Measurements from ENCODE around the gene CENPX. TPM values are rescaled to one million over a fixed set of nuclear protein-coding genes. Genes with fewer than 3 reads are reported as not detected.

CENPX gene
- total RNA-seq, 1 experiment from 2014 or later, result 187 TPM

GRCh38 chr17:82010575-82011525, 11.8 kb downstream of the CENPX start:
- intact Hi-C loops (cut with micrococcal nuclease; ENCODE audit: unreplicated experiment), result no loop called here
- in situ Hi-C loops (cut with HindIII; ENCODE audit: low pct_unique_long_range_greater_than_20kb, low sequenced_read_pairs), result no loop called here
- TF ChIP-seq TCF7L2 (IDR thresholded peaks at IDR 0.05; ENCODE audit: low read depth, low read length) (no peak), POLR2AphosphoS5 (IDR thresholded peaks at IDR 0.05; ENCODE audit: low read depth, low read length) (no peak), SIN3A (IDR thresholded peaks at IDR 0.05; ENCODE audit: borderline replicate concordance, insufficient read depth, low read depth, low read length) (no peak)
- TF ChIP-seq, protein P1, sequence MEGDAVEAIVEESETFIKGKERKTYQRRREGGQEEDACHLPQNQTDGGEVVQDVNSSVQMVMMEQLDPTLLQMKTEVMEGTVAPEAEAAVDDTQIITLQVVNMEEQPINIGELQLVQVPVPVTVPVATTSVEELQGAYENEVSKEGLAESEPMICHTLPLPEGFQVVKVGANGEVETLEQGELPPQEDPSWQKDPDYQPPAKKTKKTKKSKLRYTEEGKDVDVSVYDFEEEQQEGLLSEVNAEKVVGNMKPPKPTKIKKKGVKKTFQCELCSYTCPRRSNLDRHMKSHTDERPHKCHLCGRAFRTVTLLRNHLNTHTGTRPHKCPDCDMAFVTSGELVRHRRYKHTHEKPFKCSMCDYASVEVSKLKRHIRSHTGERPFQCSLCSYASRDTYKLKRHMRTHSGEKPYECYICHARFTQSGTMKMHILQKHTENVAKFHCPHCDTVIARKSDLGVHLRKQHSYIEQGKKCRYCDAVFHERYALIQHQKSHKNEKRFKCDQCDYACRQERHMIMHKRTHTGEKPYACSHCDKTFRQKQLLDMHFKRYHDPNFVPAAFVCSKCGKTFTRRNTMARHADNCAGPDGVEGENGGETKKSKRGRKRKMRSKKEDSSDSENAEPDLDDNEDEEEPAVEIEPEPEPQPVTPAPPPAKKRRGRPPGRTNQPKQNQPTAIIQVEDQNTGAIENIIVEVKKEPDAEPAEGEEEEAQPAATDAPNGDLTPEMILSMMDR (IDR thresholded peaks at IDR 0.05), result no peak
- TF ChIP-seq, protein P2, sequence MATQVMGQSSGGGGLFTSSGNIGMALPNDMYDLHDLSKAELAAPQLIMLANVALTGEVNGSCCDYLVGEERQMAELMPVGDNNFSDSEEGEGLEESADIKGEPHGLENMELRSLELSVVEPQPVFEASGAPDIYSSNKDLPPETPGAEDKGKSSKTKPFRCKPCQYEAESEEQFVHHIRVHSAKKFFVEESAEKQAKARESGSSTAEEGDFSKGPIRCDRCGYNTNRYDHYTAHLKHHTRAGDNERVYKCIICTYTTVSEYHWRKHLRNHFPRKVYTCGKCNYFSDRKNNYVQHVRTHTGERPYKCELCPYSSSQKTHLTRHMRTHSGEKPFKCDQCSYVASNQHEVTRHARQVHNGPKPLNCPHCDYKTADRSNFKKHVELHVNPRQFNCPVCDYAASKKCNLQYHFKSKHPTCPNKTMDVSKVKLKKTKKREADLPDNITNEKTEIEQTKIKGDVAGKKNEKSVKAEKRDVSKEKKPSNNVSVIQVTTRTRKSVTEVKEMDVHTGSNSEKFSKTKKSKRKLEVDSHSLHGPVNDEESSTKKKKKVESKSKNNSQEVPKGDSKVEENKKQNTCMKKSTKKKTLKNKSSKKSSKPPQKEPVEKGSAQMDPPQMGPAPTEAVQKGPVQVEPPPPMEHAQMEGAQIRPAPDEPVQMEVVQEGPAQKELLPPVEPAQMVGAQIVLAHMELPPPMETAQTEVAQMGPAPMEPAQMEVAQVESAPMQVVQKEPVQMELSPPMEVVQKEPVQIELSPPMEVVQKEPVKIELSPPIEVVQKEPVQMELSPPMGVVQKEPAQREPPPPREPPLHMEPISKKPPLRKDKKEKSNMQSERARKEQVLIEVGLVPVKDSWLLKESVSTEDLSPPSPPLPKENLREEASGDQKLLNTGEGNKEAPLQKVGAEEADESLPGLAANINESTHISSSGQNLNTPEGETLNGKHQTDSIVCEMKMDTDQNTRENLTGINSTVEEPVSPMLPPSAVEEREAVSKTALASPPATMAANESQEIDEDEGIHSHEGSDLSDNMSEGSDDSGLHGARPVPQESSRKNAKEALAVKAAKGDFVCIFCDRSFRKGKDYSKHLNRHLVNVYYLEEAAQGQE (IDR thresholded peaks at IDR 0.05; ENCODE audit: insufficient read depth in 1 of 2, low read depth in 2 of 2, low read length in 1 of 2), result no peak
- Histone ChIP-seq H3K27ac (ENCODE audit: low read length) (no peak overlapping the region), H3K9me3 (ENCODE audit: control insufficient read depth, insufficient read depth, low read depth, low read length) (no peaks in the 10 kb centered on the region), H3K4me1 (ENCODE audit: control insufficient read depth, insufficient read depth, low read length) (peaks cover 20% of the 10 kb centered on the region), H3K27me3 (ENCODE audit: control insufficient read depth, insufficient read depth, low read length) (no peaks in the 10 kb centered on the region), H3K36me3 (ENCODE audit: control insufficient read depth, insufficient read depth, low read length) (no peaks in the 10 kb centered on the region), H3K4me3 (ENCODE audit: low read depth in 2 of 2, low read length in 2 of 2) (no peak overlapping the region)
- ChIA-PET CTCF (no interaction called here), POLR2A (interaction anchor here (0.7 kb wide), 1 partner anchor 21 kb away, joined by 7 read pairs; no protein-coding TSS in a partner anchor)
- no peak for DNase-seq (ENCODE audit: low read depth, low spot score)
- no TSS peak for BruUV-seq (replicated peaks)
- ATAC-seq, result no peak

GRCh38 chr17:82009413-82009812, 13.3 kb downstream of the CENPX start:
- no peak overlapping the region for H3K4me3 ChIP-seq (ENCODE audit: low read depth in 2 of 2, low read length in 2 of 2)
- H3K9me3 ChIP-seq (ENCODE audit: control insufficient read depth, insufficient read depth, low read depth, low read length), result no peaks in the 10 kb centered on the region
- CTCF ChIA-PET, result no interaction called here
- TF ChIP-seq POLR2AphosphoS5 (IDR thresholded peaks at IDR 0.05; ENCODE audit: low read depth, low read length) (no peak), SIN3A (IDR thresholded peaks at IDR 0.05; ENCODE audit: borderline replicate concordance, insufficient read depth, low read depth, low read length) (no peak), TCF7L2 (IDR thresholded peaks at IDR 0.05; ENCODE audit: low read depth, low read length) (no peak)
- TF ChIP-seq, protein P1 (IDR thresholded peaks at IDR 0.05), result no peak
- TF ChIP-seq, protein P2 (IDR thresholded peaks at IDR 0.05; ENCODE audit: insufficient read depth in 1 of 2, low read depth in 2 of 2, low read length in 1 of 2), result no peak
- in situ Hi-C loops (cut with HindIII; ENCODE audit: low pct_unique_long_range_greater_than_20kb, low sequenced_read_pairs), result no loop called here
- no TSS peak for BruUV-seq (replicated peaks)
- DNase-seq (ENCODE audit: low read depth, low spot score) (no peak), ATAC-seq (no peak)
- H3K4me1 ChIP-seq (ENCODE audit: control insufficient read depth, insufficient read depth, low read length), result peaks cover 34% of the 10 kb centered on the region
- H3K36me3 ChIP-seq (ENCODE audit: control insufficient read depth, insufficient read depth, low read length), result no peaks in the 10 kb centered on the region
- no peaks in the 10 kb centered on the region for H3K27me3 ChIP-seq (ENCODE audit: control insufficient read depth, insufficient read depth, low read length)
- POLR2A ChIA-PET, result interaction anchor here (0.7 kb wide), 1 partner anchor 31 kb away, joined by 4 read pairs; no protein-coding TSS in a partner anchor
- H3K27ac ChIP-seq (ENCODE audit: low read length), result no peak overlapping the region
- intact Hi-C loops (cut with micrococcal nuclease; ENCODE audit: unreplicated experiment), result no loop called here
